Measurements from ENCODE around the gene PYHIN1. TPM values are rescaled to one million over a fixed set of nuclear protein-coding genes. Genes with fewer than 3 reads are reported as not detected.

Gene PYHIN1
- total RNA-seq, 1 experiment from 2014 or later: not detected

DNA sequence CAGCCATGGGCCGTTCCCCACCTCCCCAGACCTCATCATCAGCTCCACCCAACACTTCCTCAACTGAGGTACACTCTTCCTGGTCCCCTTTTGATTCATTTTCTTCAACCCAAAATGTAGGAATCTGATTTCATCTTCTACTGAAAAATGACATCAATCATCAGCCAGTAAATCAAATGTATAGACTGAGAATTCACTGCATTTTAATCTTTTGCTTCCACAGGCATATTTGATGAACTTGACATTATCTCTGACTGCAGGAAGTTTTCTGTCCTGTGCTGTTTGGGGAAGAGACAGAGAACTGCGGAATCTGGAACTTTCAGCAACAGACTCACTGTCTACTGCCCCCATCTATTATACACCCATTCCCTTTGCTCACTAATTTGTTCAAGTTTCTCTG is 7.8 kb downstream of the PYHIN1 start:
- Histone ChIP-seq H2AFZ (ENCODE audit: low read depth, low read length, poor library complexity, severe bottlenecking) (no peak overlapping the region), H3K9me2 (ENCODE audit: insufficient read depth) (no peaks in the 10 kb centered on the region), H3K27me3 (ENCODE audit: insufficient read depth, low read length) (no peaks in the 10 kb centered on the region), H3K9me3 (ENCODE audit: control insufficient read depth in 1 of 2, insufficient read depth in 1 of 2, low read depth in 1 of 2, low read length in 2 of 2) (no peaks in the 10 kb centered on the region), H4K20me1 (ENCODE audit: insufficient read depth) (no peaks in the 10 kb centered on the region), H3K4me3 (replicated peaks in 1 of 2; ENCODE audit: low read depth in 1 of 2, low read length in 2 of 2) (no peak overlapping the region), H3K9ac (ENCODE audit: low read length) (no peak overlapping the region), H3K79me2 (ENCODE audit: insufficient read depth, low read length) (no peaks in the 10 kb centered on the region), H3K27ac (ENCODE audit: low read depth, low read length) (no peak overlapping the region), H3K36me3 (ENCODE audit: control insufficient read depth in 1 of 2, insufficient read depth in 2 of 2, low read length in 2 of 2) (no peaks in the 10 kb centered on the region), H3K4me1 (ENCODE audit: control insufficient read depth in 1 of 2, insufficient read depth in 2 of 2, low read length in 2 of 2) (no peaks in the 10 kb centered on the region), H3K4me2 (ENCODE audit: low read length) (no peak overlapping the region)
- DNase-seq (ENCODE audit: low read depth, low spot score): no peak
- ATAC-seq: no peak
- POLR2A ChIA-PET: no interaction called here
- BruUV-seq (replicated peaks): no TSS peak
- intact Hi-C loops (cut with micrococcal nuclease): no loop called here
- CTCF ChIA-PET: no interaction called here
- TF ChIP-seq SRF (IDR thresholded peaks at IDR 0.05; ENCODE audit: low read depth): no peak
- no peak for TF ChIP-seq JUND (IDR thresholded peaks at IDR 0.05)
- TF ChIP-seq, protein P1, sequence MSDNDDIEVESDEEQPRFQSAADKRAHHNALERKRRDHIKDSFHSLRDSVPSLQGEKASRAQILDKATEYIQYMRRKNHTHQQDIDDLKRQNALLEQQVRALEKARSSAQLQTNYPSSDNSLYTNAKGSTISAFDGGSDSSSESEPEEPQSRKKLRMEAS (IDR thresholded peaks at IDR 0.05): no peak
- RAD21 ChIA-PET (ENCODE audit: low non-redundant PET in 1 of 2, low total read pairs in 2 of 2, uncharacterized antibody in 2 of 2, unreplicated experiment in 2 of 2): no interaction called here

DNA sequence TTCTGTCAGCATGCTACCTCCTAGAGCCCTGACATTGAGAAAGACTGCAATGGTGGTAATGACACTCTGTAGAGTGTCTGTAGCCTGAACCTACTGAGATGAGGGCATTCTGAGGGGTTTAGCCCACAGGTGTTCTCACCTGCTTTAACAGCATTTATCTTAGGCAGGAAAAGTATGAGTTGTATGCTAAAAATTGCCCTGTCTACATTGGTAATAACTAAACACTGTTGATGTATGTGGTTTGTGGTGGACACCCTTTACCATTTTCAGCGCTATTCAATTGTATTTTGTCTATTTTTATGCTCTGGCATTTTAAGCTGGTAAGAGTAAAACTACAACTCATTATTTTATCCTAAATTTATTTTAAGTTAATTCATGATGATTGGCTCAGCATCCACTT is 10.0 kb downstream of the PYHIN1 start:
- H2AFZ ChIP-seq (ENCODE audit: low read depth, low read length, poor library complexity, severe bottlenecking): no peak overlapping the region
- H4K20me1 ChIP-seq (ENCODE audit: insufficient read depth): no peaks in the 10 kb centered on the region
- ChIA-PET POLR2A (no interaction called here), CTCF (no interaction called here), RAD21 (ENCODE audit: low non-redundant PET in 1 of 2, low total read pairs in 2 of 2, uncharacterized antibody in 2 of 2, unreplicated experiment in 2 of 2) (no interaction called here)
- H3K27ac ChIP-seq (ENCODE audit: low read depth, low read length): no peak overlapping the region
- BruUV-seq (replicated peaks): no TSS peak
- intact Hi-C loops (cut with micrococcal nuclease): no loop called here
- H3K27me3 ChIP-seq (ENCODE audit: insufficient read depth, low read length): no peaks in the 10 kb centered on the region
- DNase-seq (ENCODE audit: low read depth, low spot score): no peak
- no peak overlapping the region for H3K4me3 ChIP-seq (replicated peaks in 1 of 2; ENCODE audit: low read depth in 1 of 2, low read length in 2 of 2)
- no peaks in the 10 kb centered on the region for H3K4me1 ChIP-seq (ENCODE audit: control insufficient read depth in 1 of 2, insufficient read depth in 2 of 2, low read length in 2 of 2)
- no peak overlapping the region for H3K9ac ChIP-seq (ENCODE audit: low read length)
- no peak for ATAC-seq
- no peaks in the 10 kb centered on the region for H3K9me3 ChIP-seq (ENCODE audit: control insufficient read depth in 1 of 2, insufficient read depth in 1 of 2, low read depth in 1 of 2, low read length in 2 of 2)
- no peaks in the 10 kb centered on the region for H3K36me3 ChIP-seq (ENCODE audit: control insufficient read depth in 1 of 2, insufficient read depth in 2 of 2, low read length in 2 of 2)
- H3K4me2 ChIP-seq (ENCODE audit: low read length): no peak overlapping the region
- H3K9me2 ChIP-seq (ENCODE audit: insufficient read depth): no peaks in the 10 kb centered on the region
- no peaks in the 10 kb centered on the region for H3K79me2 ChIP-seq (ENCODE audit: insufficient read depth, low read length)
- TF ChIP-seq TCF7L2 (IDR thresholded peaks at IDR 0.05; ENCODE audit: borderline replicate concordance, extremely low read depth, insufficient read depth, insufficient read length) (no peak), CEBPB (IDR thresholded peaks at IDR 0.05; ENCODE audit: low read depth) (no peak), REST (IDR thresholded peaks at IDR 0.05; ENCODE audit: low read depth) (no peak), SP1 (IDR thresholded peaks at IDR 0.05; ENCODE audit: low read depth) (no peak), RAD21 (IDR thresholded peaks at IDR 0.05; ENCODE audit: low read depth) (no peak), YY1 (IDR thresholded peaks at IDR 0.05; ENCODE audit: extremely low read depth, insufficient replicate concordance, low read depth, low read length) (no peak), ATF3 (IDR thresholded peaks at IDR 0.05) (no peak), JUND (IDR thresholded peaks at IDR 0.05) (no peak), ZFX (IDR thresholded peaks at IDR 0.05) (no peak), SRF (IDR thresholded peaks at IDR 0.05; ENCODE audit: low read depth) (no peak)
- TF ChIP-seq, protein P2, sequence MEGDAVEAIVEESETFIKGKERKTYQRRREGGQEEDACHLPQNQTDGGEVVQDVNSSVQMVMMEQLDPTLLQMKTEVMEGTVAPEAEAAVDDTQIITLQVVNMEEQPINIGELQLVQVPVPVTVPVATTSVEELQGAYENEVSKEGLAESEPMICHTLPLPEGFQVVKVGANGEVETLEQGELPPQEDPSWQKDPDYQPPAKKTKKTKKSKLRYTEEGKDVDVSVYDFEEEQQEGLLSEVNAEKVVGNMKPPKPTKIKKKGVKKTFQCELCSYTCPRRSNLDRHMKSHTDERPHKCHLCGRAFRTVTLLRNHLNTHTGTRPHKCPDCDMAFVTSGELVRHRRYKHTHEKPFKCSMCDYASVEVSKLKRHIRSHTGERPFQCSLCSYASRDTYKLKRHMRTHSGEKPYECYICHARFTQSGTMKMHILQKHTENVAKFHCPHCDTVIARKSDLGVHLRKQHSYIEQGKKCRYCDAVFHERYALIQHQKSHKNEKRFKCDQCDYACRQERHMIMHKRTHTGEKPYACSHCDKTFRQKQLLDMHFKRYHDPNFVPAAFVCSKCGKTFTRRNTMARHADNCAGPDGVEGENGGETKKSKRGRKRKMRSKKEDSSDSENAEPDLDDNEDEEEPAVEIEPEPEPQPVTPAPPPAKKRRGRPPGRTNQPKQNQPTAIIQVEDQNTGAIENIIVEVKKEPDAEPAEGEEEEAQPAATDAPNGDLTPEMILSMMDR (IDR thresholded peaks at IDR 0.05 in 2 of 3, conservative IDR thresholded peaks at IDR 0.05 in 1 of 3; ENCODE audit: borderline replicate concordance in 1 of 3, insufficient read depth in 1 of 3, low read depth in 2 of 3, low read length in 2 of 3): no peak
- TF ChIP-seq, protein P3, sequence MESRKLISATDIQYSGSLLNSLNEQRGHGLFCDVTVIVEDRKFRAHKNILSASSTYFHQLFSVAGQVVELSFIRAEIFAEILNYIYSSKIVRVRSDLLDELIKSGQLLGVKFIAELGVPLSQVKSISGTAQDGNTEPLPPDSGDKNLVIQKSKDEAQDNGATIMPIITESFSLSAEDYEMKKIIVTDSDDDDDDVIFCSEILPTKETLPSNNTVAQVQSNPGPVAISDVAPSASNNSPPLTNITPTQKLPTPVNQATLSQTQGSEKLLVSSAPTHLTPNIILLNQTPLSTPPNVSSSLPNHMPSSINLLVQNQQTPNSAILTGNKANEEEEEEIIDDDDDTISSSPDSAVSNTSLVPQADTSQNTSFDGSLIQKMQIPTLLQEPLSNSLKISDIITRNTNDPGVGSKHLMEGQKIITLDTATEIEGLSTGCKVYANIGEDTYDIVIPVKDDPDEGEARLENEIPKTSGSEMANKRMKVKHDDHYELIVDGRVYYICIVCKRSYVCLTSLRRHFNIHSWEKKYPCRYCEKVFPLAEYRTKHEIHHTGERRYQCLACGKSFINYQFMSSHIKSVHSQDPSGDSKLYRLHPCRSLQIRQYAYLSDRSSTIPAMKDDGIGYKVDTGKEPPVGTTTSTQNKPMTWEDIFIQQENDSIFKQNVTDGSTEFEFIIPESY (IDR thresholded peaks at IDR 0.05; ENCODE audit: extremely low read depth, insufficient replicate concordance, low read length): no peak
